HG03095 (cell line): ENCODE data around the gene FLNB.

Source experiments
- ATAC-seq: cut with Tn5 transposase; IDR thresholded peaks from one replicate; pipeline ENCODE4 v1.9.1; 2021; ENCODE audit warnings: moderate library complexity; ENCODE audit not compliant: unreplicated experiment

Gene FLNB

DNA sequence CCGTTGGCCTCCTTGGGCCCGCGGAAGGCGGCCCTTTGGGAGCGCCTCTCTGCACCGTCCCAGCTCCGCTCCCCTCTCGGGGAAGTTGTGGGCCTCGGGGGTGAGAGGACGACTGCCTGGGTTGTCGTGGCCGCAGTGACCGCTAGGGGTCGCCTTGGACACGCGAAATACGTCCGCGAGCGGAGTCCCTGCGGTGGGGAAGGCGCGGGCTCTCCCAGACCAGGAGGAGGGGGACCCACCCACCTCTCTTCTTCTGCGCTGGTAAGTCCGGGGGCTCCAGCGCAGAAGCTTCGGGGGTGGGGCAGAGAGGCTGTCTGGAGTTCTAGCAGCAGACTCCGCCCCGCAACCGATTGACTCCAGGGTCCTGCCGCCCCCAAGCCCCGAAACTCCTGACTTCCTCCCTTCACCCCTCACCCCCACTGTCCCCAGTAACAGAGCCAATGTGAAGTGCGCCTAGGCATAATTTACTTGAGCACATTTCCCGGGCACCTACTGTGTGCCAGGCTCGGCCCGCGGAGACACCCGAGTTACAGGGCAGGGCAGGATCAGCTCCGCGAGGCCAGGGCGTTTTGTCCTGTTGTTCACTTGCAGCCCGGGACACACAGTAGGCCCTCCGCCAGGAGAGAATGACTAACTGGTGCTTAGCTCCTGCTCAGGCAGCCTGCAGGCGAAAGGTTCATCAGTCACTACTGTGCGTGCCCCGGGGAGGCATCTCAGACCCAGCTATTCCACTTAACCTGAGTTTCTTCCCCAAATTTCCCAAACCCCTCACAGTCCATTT, 169.7 kb downstream of the FLNB start:
- ATAC-seq, result peak; percentile 85

DNA sequence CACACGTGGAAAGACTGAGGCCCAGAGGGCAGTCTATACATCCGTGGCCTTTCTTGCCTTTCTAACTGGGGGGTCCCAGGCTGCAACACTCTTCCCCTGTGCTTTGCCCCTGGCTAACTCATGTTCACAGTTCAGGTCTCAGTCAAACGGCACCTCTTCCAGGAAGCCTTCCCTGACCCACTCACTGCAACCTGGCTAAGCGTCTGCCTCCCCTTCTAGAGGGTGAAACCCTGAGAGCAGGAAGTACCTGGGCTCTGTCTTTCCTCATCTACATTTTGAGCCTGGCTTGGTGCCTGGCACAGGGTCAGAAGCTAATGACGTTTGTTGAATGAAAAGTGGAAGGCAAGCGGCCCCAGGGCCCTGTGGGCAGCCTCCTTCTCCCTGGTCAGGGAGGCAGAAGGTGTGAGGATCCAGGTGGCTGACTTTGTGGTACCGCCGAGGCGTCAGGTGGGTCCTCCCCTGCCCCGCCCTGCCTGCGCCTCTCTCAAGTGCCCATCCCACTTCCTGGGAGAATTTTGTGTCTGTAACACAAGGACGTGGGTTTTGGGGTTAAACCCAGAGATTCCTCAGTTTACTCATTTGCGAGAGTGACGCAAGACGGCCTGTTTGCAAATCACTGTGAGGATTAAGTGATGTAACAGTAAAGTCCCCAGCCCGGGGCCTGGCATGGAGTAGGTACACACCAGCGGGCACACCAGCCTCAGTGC, 170.5 kb downstream of the FLNB start:
- ATAC-seq, result no peak

DNA sequence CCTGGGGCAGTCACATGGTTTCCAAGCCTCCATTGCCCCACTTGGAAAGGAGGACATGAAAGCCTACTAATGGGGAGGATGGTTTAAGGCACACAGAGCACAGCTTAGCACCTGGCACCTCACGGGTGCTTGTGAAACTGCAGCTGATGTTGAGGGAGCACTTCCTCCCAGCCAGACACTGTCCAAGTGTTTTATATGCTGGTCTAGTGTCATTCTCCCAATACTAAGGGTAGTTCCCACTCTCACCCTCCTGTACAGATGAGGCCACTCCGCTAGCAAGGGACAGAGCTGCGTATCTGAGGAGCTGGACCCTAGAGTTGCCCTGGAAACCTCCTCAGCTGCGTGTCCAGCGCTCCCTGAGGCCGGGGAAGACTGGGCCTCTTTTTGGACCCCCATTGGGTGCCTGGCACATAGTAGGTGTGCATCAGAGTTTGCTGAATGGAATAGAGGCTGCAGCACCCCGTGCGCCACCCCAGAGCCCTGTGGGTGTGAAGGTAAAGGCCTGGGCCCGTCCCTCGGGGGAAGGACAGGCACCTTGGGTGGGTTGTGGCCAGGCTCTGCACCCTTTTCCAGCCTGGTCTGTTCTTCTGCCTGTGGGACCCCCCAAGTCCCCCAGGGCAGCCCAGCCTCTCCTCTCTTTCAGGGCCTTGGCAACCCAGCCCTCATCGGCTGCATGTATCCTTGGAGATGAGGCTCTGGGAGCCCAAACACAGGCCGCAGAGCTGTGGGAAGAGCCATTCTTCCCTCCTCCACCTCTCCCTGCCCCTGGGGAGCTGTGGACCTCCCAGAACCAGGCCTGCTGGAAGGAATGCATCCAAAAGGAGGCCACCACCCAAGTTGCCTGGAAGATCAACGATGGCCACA, 171.2 kb downstream of the FLNB start:
- no peak for ATAC-seq

DNA sequence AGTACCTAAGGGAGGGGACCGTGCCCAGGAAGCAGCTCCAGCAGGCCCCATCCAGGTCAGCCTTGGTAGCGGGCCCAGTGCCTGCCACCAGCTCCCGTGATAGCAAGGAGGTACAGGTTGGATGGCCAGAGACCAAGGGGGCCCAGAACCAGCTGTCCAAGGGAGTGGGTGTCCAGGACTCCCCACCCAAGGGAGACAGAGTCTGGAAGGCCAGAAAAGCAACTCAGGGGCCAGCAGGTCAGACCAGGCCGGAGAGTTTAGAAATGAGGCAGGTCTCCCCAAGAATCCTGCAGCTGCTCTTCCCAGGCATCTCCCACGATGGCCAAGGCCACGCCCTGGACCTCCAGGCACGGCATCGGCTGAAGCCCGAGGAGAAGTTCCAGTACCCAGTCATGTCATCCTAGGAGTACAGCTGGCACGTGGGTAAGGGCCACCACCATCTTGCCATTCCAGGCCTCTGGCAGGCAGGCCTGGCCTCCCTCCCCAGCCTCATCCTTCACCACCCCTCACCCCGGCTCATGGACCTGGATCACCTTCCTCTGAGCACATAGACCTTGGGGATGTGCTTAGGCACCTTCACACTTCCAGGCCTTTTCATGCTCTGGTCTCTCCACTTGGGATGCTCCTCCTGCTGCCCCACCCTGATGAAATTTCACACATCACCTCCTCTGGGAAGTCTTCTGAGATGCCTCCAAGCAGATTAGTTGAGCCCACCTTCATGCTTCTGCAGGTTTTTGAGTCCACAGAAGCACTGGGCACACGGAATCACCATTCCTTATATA, 172.1 kb downstream of the FLNB start:
- no peak for ATAC-seq

DNA sequence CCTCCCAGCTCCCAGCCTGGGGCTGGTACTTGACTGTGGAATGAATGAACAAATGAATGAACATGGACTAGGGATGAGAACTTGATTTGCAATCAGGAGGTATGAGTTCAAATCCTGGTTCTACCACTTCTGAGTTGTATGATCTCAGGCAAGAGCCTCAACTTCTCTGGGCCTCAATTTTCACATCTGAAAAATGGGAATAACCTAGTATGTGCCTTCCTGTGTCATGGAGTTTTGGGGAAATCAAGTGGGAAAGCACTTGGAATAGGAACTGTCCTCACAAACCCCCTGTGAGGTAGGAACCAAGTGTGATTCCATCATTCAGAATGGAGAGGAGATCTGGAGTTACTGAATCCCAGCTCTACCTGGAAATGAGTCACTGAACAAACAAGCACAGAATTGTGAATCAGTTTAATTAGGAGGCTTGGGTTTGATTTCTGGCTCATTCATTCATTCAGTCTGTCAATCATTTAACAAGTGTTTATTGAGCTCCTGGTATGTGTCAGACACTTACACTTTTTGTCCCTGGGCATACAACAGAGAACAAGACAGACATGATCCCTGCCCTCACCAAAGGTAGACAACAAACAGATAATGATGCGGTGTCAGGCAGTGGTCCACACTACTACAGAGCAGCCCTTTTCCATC, 172.8 kb downstream of the FLNB start:
- no peak for ATAC-seq

DNA sequence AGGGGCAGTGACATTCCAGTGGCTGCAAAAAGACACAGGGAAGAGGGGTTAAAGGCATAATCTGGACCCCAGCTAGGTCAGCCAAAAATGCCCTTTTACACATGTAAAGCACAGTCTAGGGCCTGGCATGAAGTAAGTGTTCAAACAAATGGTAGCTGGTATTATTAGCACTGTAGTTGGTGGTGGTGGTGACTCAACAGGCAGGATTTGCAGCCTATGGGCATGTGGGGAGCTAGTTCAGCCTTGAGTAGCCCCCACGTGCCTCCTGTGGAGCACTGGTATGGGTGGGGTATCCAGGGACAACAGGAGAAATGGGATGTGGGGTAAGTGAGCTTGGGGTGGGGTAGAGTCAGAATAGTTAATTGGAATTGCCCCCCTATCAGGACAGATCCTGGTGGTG, 175.0 kb downstream of the FLNB start:
- ATAC-seq, result no peak

DNA sequence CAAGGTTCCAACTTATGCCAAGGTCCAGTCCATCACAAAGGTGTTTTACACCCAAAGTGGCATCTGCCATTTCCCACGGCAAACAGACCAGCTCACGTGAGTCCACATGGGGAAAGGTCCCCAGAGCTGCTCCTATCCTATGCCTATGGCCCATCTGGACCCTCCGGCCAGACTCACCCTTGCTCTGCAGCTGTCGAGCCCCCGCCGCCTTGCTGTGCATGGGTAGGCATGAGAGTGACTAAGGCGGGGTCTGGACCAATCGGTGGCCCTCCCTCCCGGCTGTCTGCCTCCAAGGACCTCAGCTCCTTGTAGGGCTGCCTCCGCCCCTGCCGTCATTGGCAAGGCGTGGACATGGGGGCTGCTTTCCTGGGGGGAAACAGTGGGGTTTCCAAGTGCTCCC, 175.7 kb downstream of the FLNB start:
- no peak for ATAC-seq

DNA sequence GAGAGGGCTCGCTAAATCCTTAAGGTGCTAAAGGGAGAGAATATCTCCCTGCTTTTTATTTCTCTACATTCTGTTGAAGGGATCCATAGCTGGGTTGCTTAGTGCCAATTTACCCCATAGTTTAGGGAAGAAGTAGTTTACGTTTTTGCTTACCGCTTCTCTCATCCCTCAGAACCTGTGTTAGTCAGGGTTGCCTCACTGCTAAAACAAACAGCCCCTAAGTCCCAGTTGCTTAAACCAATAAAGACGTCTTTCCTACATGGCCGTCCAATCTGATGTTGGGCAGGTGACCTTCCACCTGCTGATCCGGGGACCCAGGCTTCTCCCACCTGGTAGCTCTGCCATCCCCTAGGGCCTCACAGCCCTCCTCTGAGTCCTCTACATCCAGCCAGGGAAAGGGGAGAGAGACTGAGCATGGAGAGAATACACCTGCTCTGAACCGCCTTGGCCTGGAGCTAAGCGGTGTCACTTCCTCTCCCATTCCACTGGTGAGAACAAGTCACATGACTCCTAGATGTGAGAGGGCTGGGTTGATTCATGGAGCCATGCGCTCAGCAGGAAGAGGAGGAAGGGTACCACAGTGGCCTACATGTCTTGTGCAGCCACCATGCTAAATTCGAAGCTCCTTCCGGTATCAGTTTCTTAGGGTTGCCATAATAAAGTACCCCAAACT, 176.2 kb downstream of the FLNB start:
- no peak for ATAC-seq

DNA sequence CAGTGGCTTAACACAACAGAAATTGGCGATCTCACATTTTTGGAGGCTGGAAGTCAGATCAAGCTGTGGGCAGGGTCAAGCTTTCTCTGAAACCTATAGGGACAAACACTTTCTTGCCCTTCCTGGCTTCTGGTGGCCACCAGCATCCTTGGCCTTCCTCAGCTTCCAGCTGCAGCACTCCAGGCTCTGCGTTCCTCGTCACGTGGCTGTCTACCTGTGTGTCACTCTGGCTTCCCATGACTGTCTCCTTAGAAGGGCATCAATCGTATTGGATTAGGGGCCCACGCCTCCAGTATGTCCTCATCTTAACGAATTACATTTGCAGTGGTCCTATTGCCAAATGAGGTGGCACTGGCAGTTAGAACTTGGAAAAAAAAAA, 176.7 kb downstream of the FLNB start:
- ATAC-seq, result no peak

DNA sequence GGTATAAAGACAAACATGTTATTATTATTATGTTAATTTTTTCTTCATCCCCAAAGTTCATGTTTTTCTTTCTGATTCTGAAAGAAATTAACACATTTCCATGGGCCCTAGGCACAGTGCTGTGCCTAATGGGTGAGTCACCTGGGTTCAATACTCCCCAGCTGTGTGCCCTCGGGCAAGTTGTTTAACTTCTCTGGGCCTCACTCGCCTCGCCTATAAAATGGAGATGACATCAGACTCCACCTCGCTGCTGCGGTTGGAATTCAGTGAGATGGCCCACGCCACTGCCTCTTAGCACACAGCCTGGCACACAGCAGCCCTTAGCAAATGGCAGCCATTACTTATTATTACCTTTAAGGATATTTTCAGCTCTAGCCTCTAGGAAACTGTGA, 179.9 kb downstream of the FLNB start:
- no peak for ATAC-seq

DNA sequence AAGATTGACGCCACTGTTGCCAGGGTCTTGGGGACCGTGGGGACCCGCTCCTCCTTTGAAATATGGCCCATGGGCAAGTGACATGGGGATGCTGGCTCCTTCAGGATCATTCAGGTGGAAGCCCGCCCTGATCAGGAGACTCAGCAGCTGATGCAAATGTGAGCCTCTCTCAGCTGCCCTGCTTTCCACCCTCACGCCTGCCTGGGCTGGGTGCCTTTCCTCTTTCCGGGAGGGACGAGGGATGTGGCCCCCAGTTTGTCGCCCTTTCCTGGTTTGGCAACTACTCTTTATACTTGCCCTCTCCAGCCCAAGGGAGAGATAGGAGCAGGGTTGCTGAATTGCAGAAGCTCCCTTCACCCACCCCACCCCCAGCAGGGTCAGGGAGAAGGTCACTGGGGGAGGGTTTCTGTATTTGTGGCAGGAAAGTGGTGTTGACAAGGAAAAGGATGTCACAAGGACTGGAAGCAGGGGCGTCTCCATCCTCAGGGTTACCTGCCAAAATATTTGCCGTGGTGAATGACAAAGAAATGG, 180.8 kb downstream of the FLNB start:
- ATAC-seq, result no peak

DNA sequence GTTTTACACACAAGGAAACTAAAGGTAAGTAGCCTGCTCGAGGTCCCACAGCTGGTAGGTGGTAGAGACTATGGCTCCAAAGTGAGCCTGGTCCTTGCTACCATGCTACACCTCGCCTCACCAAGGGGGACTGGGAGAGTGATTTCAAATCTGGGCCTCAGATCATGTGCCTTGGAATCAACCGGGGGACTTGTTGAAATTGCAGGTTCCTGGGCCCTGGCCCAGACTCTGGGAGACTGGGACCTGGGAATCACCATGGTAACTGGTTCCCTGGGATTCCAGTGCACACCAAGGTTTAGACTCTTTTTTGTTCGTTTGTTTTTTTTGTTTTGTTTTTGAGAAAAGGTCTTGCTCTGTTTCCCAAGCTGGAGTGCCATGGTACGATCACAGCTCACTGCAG, 181.5 kb downstream of the FLNB start:
- no peak for ATAC-seq

DNA sequence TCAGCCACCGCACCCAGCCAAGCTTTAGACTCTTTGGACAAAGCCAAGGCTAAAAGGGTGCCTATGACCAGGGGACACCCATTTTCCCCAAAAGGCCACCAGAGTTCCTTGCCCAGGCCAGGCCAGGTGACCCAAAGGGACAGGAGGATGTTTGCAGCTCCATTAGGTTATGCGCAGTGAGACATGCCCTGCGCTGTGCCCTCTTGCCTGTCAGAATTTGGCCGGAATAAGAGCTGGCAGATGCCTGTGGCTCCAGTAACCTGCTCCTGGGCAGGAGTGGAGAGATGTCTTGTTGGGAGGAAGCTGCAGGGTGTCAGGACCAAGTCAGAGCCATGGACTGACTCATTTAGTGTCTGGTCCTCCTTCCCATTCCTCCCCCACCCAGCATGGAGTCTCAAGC, 182.1 kb downstream of the FLNB start:
- ATAC-seq, result no peak

DNA sequence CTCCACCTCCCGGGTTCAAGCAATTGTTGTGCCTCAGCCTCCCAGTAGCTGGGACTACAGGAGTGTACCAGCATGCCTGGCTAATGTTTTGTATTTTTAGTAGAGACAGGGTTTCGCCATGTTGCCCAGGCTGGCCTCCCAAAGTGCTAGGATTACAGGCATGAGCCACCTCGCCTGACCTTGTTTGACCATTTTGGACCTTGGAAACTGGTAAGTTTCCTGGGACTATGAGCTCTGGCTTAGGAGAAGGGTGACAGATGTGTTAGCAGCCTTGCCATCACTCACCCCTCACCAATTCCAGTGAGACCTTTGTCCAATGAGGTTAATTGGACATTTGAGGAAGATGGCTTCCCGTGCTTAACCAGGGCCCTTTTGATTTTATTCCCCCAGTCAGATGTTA, 182.7 kb downstream of the FLNB start:
- no peak for ATAC-seq

DNA sequence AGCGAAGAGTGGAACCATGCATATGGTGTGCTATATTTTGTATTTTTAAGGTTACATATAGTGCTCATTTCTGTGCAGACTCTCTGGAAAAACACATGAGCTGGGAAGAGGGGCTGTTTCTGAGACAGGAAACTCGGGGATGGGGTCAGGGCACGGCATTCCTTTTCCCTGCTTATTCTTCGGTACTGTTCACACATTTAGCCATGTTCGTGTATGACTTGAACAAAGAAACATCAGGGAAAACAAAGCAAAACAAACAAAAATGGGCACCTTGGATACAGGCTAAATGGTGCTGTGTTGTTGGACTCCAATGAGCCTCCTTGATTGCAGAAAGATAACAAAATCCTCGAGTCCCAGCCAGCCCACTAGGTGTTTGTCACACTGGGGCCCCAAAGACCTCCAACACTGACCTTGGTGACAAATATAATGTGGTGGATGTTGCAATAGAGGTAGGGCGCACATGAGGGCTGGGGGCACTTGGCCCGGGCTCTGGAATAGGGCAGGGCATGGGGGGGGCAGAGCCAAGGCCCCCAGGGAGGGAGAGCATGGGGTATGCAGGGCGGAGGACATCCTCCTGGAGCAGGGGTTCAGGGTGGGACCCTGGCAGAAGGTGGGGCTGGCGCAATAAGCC, 183.3 kb downstream of the FLNB start:
- no peak for ATAC-seq

DNA sequence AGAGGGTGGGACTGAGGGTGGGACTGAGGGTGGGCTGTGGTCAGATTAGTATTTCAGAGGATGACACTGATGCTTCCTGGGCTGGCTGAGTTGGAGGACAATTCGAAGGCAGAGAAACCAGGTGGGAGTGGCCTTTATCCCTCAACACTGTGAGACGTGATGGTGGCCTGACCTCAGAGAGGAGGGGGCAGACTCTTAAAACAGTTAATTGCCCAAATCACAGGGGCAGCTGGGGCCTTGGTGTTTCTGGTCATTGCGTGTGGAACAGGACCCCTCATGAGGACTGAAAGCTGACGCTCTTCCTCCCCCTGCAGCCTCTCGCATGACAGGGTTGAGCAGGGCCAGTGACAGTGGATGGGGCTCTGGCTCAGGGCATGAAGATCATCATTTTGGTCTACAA, 183.8 kb downstream of the FLNB start:
- ATAC-seq, result no peak

DNA sequence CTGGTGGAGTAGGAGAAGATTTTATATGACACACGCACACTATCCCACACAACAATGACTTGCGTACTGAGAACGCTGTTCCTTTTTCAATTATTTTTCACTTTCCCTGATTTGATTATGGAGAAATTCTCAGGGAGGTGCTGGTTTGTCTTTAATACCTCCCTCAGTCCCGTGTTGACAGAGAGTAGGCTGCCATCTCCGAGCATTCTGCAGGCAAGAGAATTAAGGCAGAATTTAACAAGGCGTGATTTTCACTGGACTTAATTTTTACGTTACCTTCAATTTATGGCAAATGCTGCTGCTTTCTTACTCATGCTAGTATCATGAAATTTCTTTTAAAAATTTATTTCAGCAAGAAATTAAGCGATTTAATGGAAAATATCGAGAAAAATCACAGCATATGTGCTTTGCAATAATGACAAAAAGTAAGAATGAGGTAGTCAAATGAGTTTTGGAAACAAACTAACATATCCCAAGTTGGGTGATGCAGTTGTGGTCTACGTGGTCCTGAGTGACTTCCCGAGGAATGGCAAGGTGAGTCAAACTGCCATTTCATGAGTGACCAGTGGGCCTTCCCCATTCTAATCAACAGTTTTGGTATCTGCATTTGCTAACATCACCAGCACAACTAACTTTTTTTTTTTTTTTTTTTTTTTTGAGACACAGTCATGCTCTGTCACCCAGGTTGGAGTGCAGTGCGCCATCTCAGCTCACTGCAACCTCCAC, 185.6 kb downstream of the FLNB start:
- no peak for ATAC-seq

DNA sequence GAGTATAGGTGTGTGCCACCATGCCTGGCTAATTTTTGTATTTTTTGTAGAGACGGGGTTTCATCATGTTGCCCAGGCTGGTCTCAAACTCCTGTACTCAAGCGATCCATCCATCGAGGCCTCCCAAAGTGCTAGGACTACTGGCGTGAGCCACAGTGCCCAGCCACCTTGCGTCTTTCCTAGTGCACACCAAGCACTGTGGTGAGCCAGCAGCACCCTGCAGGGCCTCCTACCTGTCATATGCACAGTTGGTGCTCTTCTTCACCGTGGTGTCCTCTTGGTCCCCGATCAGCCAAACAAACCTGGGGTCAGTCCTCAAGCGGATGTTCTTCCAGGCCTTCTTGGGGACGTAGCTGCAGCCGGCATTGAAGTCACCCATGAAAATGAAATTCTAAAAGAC, 189.4 kb downstream of the FLNB start:
- ATAC-seq, result no peak

DNA sequence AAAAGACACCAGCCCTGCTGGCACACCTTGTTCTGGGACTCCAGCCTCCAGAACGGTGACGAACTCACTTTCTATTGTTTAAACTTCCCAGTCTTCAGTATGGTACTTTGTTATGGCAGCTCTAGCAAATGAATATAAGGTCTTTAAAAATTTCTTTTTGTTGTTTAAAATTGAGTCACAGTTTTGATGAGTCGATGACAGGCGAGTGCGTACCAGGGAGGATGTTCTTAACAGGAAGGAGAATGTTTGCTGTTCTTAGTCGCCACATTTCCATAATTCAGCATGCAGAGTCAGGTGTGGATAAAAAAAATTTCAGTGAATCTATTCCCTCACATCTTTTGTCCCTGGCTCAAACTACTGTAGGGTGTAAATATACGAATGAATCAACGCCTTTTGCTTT, 190.1 kb downstream of the FLNB start:
- no peak for ATAC-seq
